GM19397 (cell line): ENCODE results near the gene MAPK8IP3.
"Not testable (repeated sequence)": the region's sequence is repeated elsewhere in the genome, so short reads cannot be mapped to it uniquely, and the experiment has no call there.

ENCODE experiments used
- ATAC-seq: cut with Tn5 transposase; IDR thresholded peaks from one replicate; pipeline ENCODE4 v1.9.1; 2021; ENCODE audit warnings: mild to moderate bottlenecking, moderate library complexity; ENCODE audit not compliant: unreplicated experiment

Gene MAPK8IP3

DNA sequence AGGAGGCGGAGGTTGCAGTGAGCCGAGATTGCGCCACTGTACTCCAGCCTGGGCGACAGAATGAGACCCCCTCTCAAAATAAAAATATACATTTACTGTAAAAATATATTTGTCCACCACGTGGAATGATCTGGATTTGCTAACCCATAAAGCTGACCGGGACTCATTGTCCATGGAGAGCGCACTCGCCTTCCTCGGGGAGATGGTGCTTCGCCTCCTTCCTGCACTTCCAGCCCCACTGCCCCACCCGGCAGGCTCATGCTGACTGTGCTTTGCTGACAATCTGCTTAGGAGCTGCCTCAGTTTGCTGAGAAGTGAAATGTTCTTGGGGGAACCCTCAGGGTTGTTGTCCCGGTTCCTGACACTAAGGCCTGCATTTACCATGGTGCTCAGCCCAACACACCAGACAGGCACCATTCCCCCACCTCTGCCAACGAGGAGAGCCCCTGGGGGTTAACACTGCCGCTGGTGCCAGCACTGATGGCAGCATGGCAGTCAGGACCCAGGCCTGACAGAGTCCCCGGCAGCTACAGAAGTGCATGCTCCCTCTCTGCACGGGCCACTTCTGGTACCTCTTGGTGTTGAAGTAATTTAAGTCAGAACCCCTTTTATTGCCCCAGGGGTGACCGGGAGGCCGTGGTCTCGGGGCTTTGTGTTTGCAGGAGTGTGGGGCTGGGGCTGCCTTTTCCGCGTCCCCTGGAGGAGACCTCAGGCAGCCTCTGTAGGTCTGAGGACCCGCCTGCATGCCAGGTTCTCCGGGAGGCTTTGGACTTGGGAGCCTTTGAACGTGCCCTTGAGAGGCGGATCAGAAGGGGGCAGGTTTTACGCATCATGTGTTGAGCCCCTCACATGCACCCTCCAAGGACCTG, 79.2 kb downstream of the MAPK8IP3 start:
- no peak for ATAC-seq

DNA sequence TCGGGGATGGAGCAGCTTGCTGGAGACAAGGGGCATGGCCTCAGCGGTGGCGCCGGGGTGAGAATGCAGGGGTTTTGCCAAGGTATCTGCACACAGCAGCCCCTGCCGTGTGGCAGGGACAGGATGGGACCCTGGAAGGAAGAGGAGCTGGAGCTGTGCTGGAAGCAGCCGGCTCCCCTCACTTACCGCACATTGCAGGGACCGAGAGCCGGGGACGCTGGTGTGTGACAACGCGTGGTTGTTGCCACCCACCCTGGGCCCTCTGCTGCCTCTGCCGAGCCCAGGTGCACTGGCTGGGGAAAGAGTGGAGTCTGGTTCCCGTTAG, 79.8 kb downstream of the MAPK8IP3 start:
- ATAC-seq = no peak

- ATAC-seq = no peak
Observed at GRCh38 chr16:1786242-1787055, 80.5 kb downstream of the MAPK8IP3 start.

GRCh38 chr16:1787056-1787321, 81.0 kb downstream of the MAPK8IP3 start:
- ATAC-seq = no peak

DNA sequence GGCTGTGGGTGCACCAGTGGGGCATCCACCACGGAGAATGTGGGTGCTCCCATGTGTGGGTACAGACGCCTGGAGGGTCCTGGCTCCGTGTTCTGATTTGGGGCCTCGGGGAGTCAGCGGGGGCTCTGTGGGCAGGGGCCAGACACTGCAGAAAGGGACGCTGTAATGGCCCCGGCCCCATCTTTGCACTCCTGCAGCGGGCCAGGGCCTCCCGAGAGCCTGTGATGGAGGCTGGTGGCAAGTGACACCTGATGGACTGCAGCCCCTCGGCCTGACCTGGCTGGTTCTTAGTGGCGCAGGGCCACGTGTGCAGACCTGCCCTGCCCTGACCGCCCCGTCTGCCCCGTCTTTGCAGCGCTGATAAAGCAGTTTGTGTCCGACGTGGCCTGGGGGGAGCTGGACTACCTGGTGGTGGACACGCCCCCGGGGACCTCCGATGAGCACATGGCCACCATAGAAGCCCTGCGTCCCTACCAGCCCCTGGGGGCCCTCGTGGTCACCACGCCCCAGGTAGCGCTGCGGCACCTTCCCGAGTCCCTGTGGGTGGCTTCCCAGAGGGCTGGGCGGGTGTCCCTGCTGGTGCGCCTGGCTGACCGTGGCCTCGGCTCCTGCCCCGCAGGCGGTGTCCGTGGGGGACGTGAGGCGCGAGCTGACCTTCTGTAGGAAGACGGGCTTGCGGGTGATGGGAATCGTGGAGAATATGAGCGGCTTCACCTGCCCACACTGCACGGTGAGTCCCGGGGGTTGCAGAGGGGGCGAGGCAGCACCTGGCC, 81.5 kb downstream of the MAPK8IP3 start:
- ATAC-seq = no peak

GRCh38 chr16:1788095-1788707, 82.2 kb downstream of the MAPK8IP3 start:
- ATAC-seq = no peak

- ATAC-seq = no peak
Observed at GRCh38 chr16:1788708-1789100, 82.7 kb downstream of the MAPK8IP3 start.

- no peak for ATAC-seq
Observed at GRCh38 chr16:1789643-1790045, 83.6 kb downstream of the MAPK8IP3 start.

GRCh38 chr16:1790261-1790610, 84.2 kb downstream of the MAPK8IP3 start:
- no peak for ATAC-seq

DNA sequence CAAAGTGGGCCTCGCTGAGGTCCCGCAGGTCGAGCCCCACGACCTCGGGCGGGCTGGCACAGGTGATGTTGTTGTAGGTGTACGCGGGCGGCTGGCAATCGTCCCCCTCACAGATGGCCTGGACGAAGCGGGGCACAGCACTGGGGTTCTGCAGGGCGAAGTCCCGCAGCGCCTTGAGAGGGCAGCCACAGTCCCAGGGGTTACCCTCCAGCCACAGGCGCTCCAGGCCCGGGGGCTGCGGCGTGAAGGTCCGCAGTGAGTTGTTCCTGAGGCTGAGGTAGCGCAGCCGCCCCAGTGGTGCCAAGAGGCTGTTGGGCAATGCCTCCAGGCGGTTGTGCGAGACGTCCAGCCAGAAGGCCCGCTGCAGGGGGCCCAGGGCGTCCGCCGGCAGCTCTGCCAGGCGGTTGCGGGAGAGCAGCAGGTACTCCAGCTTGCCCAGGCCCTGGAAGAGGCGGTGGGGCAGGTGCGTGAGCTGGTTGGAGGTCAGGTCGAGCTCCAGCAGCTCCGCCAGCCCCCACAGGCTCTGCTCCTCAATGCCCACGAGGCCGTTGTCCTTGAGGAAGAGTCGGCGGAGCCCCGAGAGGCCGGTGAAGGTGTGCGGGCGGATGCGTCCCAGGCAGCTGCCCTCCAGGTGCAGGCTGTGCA, 84.7 kb downstream of the MAPK8IP3 start:
- no peak for ATAC-seq

DNA sequence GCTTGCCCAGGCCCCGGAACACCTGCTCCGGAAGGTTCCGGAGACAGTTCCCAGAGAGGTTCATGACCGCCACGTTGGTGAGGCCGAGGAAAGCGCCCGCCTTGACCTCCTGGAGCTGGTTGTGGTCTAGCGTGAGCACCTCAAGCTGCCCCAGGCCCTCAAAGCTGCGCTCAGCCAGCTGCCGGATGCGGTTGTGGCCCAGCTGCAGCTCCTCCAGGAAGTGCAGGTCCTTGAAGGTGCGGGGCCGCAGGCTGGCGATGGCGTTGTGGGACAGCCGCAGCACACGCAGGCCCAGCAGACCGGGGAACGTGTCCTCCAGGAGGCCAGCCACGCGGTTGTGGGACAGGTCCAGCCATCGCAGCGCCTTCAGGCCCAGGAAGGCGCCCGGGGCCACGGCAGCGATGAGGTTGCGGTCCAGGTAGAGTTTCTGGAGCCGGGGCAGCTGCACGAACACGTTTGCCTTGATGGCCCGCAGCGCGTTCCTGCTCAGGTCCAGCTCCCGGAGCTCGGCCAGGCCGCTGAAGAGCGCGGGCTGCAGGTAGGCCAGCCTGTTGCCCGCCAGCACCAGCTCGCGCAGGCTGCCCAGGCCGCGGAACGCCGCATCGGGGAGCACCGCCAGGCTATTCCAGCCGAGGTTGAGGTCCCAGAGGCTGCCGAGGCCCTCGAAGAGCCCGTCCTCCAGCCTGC, 85.4 kb downstream of the MAPK8IP3 start:
- no peak for ATAC-seq

DNA sequence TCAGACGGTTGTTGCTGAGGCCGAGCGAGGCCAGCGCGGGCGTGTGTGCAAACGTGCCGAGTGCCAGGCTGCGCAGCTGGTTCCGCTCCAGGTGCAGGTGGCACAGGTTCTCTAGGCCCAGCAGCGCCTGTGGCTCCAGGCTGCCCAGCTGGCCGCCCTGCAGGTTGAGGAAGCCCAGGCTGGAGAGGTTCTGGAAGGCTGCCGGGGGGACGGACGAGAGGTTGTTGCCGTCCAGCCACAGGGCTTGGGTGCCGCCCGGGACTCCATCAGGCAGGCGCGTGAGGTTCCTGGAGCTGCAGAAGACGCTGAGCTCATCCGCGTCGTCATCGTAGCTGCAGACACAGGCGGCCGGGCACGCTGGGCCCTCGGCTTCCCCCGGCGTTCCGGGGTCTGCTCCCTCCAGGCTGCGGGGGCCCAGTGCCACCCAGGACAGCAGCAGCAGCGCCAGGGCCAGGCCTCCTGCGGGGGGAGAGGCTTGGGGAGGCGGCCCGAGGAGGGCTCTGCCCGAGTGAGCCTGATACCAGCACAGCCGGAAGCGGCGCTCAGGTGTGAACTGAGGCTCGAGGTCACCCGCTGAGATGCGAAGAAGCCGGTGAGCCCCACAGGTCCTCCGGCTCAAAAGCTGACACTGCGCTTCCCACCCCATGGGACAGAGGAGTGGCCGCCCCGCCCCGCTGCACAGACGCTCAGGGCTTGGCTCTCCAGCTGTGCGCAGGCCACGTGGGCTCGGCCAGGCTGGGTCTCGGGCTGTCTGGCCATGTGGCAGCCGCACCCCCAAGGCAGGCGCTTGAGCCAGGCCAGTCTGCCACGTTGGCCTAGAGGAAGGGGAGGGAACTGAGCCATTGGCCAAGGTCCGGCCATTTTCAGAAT, 86.2 kb downstream of the MAPK8IP3 start:
- no peak for ATAC-seq

DNA sequence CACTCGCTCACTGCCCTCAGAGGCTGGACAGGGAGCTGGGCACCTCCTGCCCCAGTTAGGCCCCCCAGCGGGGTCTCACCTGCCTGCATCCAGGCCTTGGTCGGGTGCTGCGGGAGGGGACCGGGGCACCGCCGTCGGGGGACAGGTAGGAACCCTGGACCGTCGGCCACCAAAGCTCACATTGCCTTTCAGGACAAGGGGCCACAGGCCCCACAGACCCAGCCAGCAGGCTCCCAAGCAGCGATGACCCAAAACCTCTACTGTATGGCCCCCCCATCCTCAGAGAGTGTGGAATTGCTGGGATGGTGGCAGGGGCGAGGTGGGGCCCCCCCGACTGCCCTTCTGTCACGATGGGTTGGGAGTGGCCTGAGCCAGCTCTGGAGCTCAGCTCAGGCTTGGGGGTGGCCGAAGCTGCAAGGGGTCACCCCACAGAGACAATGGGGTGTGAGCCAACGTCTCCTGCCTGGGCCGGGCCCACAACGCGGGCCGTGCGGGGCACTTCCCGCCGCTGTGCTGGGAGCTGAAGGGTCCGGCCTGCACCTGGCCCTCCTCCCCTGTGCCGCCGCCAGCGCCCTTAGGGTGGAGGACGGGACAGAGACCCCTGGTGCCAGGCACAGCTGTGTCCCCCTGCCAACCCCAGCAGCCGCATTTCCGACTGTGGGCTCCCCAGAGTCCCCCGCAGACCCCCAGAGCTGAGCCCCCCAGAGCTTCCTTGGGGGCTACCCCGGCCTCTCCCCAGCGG, 87.0 kb downstream of the MAPK8IP3 start:
- ATAC-seq = no peak

DNA sequence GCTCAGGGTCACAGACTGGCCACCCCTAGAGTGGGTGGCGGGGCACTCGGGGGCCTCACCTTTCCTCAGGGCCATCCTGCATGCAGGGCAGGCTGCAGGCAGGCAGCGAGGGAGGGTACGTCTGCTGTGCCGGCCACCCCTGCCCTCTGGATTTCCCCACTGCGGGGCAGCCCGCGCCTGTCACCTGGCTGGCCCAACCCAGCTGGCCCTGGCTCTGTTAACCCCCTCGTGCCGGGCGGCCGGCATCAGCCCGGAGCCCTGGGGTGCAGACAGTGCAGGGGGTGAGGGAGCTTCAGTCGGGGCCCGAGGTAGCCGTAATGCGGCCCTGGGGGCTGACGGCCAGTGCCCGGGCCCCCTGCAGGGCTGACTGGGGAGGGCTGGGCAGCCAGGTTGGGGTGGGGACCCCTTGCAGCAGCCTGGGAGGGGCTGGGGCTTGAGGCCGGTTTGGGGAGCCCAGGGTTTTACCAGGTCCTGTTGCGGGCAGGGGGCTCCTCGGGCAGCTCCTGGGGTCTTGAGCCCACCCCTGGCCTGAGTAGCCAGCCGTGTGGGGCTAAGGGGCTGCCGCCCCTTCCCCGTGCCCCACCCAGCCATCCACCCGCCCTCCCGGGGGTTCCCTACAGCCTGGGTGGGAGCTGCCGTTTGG, 87.7 kb downstream of the MAPK8IP3 start, which contains the start of gene IGFALS:
Gene IGFALS (minus strand): TSS at position 128 of the 643 bp plus-strand sequence. CDS start 53 bp downstream, at position 75.
- ATAC-seq = no peak

DNA sequence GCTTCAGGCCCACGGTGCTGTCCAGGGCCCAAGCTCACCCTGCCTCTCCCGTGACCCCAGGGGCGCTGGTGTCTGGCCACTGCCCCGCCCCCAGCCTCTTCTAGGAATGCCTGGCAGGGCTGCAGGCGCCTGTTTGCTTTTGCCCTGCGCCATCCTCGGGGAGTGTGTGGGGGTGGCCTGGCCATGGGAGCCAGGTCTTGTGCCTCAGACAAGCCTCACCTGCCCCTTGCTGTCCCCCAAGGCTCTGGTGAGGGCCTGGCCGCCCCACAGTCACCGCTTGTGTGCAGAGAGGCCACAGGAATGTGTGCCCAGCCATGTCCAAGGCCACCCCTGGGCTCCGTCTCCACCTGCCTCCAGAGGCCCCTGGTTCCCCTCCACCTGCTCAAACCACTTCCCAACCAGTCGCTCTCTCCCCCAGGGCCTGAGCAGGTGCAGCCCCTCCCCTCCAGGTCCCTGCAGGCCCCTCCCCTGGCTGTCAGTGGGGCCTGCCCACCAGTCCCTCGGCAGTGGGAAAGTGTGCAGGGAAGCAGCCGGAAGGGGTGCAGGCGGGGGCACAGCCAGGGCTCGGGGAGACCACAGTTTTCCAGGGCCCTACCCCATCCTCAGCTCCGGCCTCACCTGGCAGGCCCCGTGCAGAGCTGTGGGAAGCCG, 88.4 kb downstream of the MAPK8IP3 start:
- no peak for ATAC-seq

- ATAC-seq = no peak
Observed at GRCh38 chr16:1794908-1795666, 89.1 kb downstream of the MAPK8IP3 start.

- not testable (repeated sequence) for ATAC-seq
Observed at GRCh38 chr16:1799263-1799662, 93.3 kb downstream of the MAPK8IP3 start.
